OCI-LY3 (cell line): Measurements from ENCODE around the gene FLT1.

Experiments used
- H2AFZ ChIP-seq: fragments of 200-600, 300-600 bp; shearing (Covaris generic); 2 replicates; pipeline ENCODE4 v1.6.0; 2014; ENCODE audit warnings: antibody characterized with exemption, low read depth, low read length
- H3K27ac ChIP-seq: fragments of 200-600, 300-600 bp; sonication (generic); 2 replicates; pipeline ENCODE4 v1.5.1; 2014; ENCODE audit warnings: mild to moderate bottlenecking, low read length, moderate library complexity, mixed read lengths
- H3K27me3 ChIP-seq: fragments of 200-600, 300-600 bp; sonication (generic); 2 replicates; pipeline ENCODE4 v1.6.1; 2014; ENCODE audit warnings: low read depth, low read length, mixed read lengths
- H3K36me3 ChIP-seq: fragments of 200-600, 300-600 bp; sonication (generic); replicated peaks from 2 replicates; pipeline ENCODE3; 2014; ENCODE audit warnings: low read depth, low read length, mixed read lengths
- H3K4me1 ChIP-seq: fragments of 300-600, 200-600 bp; sonication (generic); 2 replicates; pipeline ENCODE4 v1.6.1; 2014; ENCODE audit warnings: low read length, mixed read lengths
- H3K4me2 ChIP-seq: fragments of 200-600, 300-600 bp; sonication (generic); 2 replicates; pipeline ENCODE4 v1.6.1; 2014; ENCODE audit warnings: low read length, mixed read lengths
- H3K4me3 ChIP-seq: fragments of 300-600, 200-600 bp; sonication (generic); 2 replicates; pipeline ENCODE4 v1.5.1; 2014; ENCODE audit warnings: antibody characterized with exemption, mild to moderate bottlenecking, low read length, moderate library complexity
- H3K79me2 ChIP-seq: fragments of 300-600, 200-600 bp; shearing (Covaris generic); 2 replicates; pipeline ENCODE4 v1.6.1; 2014; ENCODE audit warnings: mild to moderate bottlenecking, low read length, mixed read lengths
- H3K9ac ChIP-seq: fragments of 300-600, 200-600 bp; shearing (Covaris generic); 2 replicates; pipeline ENCODE4 v1.6.0; 2014; ENCODE audit warnings: mild to moderate bottlenecking, low read length, moderate library complexity
- H3K9me3 ChIP-seq: fragments of 200-600, 300-600 bp; shearing (Covaris generic); 2 replicates; pipeline ENCODE4 v1.6.1; 2014; ENCODE audit warnings: low read length, mixed read lengths; ENCODE audit not compliant: insufficient read depth
- H4K20me1 ChIP-seq: fragments of 200-600, 300-600 bp; sonication (generic); 2 replicates; pipeline ENCODE4 v1.6.1; 2016; ENCODE audit warnings: low read length, mixed read lengths; ENCODE audit not compliant: insufficient read depth
- CTCF ChIP-seq: fragments of 200-600, 300-600 bp; sonication (generic); IDR thresholded peaks from 2 replicates; pipeline ENCODE4 v1.5.1; 2014; ENCODE audit warnings: antibody characterized with exemption, low read length, low read depth
- EZH2phosphoT487 ChIP-seq: fragments of 200-600 bp; shearing (Covaris generic); IDR thresholded peaks from 2 replicates; pipeline ENCODE4 v1.6.1; 2018; ENCODE audit warnings: antibody characterized with exemption, mixed run types, low read depth

FLT1 gene

GRCh38 chr13:28376604-28377003, 118.3 kb downstream of the FLT1 start:
- Histone ChIP-seq H3K9me3 (no peaks in the 10 kb centered on the region), H3K27me3 (no peaks in the 10 kb centered on the region), H3K4me2 (no peak overlapping the region), H2AFZ (no peak overlapping the region), H3K4me3 (no peak overlapping the region), H3K4me1 (peaks cover 4% of the 10 kb centered on the region; the same call in 1 of the 2 replicates), H3K36me3 (no peaks in the 10 kb centered on the region), H3K79me2 (no peaks in the 10 kb centered on the region), H3K27ac (no peak overlapping the region), H4K20me1 (no peaks in the 10 kb centered on the region), H3K9ac (no peak overlapping the region)
- TF ChIP-seq CTCF (peak; percentile 40), EZH2phosphoT487 (no peak)

- no peaks in the 10 kb centered on the region for H3K27me3 ChIP-seq
- no peak overlapping the region for H3K4me3 ChIP-seq
- H3K36me3 ChIP-seq: no peaks in the 10 kb centered on the region
- no peak overlapping the region for H3K27ac ChIP-seq
- no peaks in the 10 kb centered on the region for H3K9me3 ChIP-seq
- H2AFZ ChIP-seq: no peak overlapping the region
- no peaks in the 10 kb centered on the region for H4K20me1 ChIP-seq
- TF ChIP-seq EZH2phosphoT487 (no peak), CTCF (no peak)
- no peak overlapping the region for H3K4me2 ChIP-seq
- H3K4me1 ChIP-seq: peaks cover 4% of the 10 kb centered on the region; the same call in 1 of the 2 replicates
- no peak overlapping the region for H3K9ac ChIP-seq
- no peaks in the 10 kb centered on the region for H3K79me2 ChIP-seq
Observed at GRCh38 chr13:28375250-28375930, 119.5 kb downstream of the FLT1 start.

GRCh38 chr13:28373810-28374209, 121.1 kb downstream of the FLT1 start:
- Histone ChIP-seq H3K27ac (no peak overlapping the region), H3K36me3 (no peaks in the 10 kb centered on the region), H3K4me2 (no peak overlapping the region), H3K27me3 (no peaks in the 10 kb centered on the region), H3K9me3 (no peaks in the 10 kb centered on the region), H3K9ac (no peak overlapping the region), H4K20me1 (no peaks in the 10 kb centered on the region), H3K79me2 (no peaks in the 10 kb centered on the region), H2AFZ (no peak overlapping the region), H3K4me3 (no peak overlapping the region), H3K4me1 (peaks cover 4% of the 10 kb centered on the region; the same call in 1 of the 2 replicates)
- TF ChIP-seq CTCF: no peak
- no peak for TF ChIP-seq EZH2phosphoT487

GRCh38 chr13:28370448-28370847, 124.5 kb downstream of the FLT1 start:
- TF ChIP-seq CTCF (no peak), EZH2phosphoT487 (no peak)
- no peaks in the 10 kb centered on the region for H4K20me1 ChIP-seq
- peaks cover 4% of the 10 kb centered on the region; the same call in 1 of the 2 replicates for H3K4me1 ChIP-seq
- H3K4me3 ChIP-seq: no peak overlapping the region
- H3K27me3 ChIP-seq: no peaks in the 10 kb centered on the region
- H2AFZ ChIP-seq: no peak overlapping the region
- no peak overlapping the region for H3K27ac ChIP-seq
- H3K36me3 ChIP-seq: no peaks in the 10 kb centered on the region
- H3K9ac ChIP-seq: no peak overlapping the region
- no peak overlapping the region for H3K4me2 ChIP-seq
- H3K79me2 ChIP-seq: no peaks in the 10 kb centered on the region
- H3K9me3 ChIP-seq: no peaks in the 10 kb centered on the region
